GM12872 (cell line): Measurements from ENCODE around the gene LRP2.

Experiments used
- CTCF ChIP-seq: IDR thresholded peaks from 3 replicates; pipeline ENCODE4 v1.5.1; 2011; ENCODE audit warnings: low read depth, mild to moderate bottlenecking, low read length, moderate library complexity; ENCODE audit not compliant: insufficient read depth

The LRP2 gene

GRCh38 chr2:169260846-169261642 lies 101.3 kb downstream of the LRP2 start:
- no peak for TF ChIP-seq CTCF

DNA sequence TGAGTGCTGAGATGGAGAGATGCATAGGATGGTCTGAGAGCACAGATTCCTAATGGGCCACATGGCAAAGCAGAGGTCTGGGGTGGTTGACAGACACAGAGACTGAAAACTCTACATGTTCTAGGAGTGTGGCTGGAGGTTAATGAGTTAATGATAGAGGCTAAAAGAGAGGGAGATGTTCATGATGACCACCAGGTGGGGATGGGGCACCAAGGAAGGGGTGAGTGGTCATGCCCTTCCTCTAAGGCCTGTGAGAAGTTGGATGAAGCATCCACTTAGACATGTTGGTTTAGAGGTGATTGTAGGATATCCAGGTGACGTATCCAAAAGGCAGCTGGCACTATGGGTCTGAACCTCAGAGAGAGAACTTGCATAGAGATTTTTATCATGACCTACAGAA lies 102.1 kb downstream of the LRP2 start:
- peak; percentile 14; the same call in 1 of the 3 replicates for TF ChIP-seq CTCF

- TF ChIP-seq CTCF: no peak
Measured at GRCh38 chr2:169259402-169259801, 102.9 kb downstream of the LRP2 start.

- no peak for TF ChIP-seq CTCF
Measured at GRCh38 chr2:169258045-169258601, 104.2 kb downstream of the LRP2 start.

- no peak for TF ChIP-seq CTCF
Measured at GRCh38 chr2:169254774-169255173, 107.6 kb downstream of the LRP2 start.

DNA sequence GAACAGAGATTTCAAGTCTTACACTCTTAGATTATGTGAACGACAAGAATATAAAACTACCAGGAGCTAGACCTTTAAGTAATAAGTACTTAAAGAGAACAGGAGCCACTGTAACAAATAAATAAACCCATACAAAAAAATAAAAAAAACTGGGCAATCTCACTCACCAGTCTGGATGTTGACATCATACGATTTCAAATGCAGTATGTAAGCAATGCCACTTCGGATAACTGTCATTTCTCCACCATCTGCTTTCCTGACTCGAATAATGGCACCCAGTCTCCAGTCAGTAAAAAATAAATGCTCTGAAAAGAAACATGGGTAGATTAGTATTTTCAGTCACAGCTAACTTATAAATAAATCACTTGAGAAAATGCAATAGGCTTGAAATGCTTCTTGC lies 115.1 kb downstream of the LRP2 start:
- no peak for TF ChIP-seq CTCF

DNA sequence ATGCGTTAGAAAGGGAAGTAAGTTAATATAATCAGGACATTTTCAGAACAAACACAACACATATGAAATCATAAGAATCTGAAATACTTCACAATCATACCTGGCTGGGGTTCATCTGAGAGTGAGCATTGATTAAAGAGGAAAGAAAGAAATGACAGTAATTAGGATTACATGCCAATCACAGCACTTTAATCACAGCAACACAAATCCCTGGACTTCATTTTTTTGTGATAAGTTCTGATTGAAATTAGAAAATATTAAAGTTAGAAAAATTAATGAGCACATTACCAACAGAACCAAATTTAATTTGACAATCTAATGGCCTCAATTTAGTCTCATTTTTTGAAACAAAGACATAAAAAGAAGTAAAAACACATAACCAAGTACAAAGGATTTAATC lies 121.9 kb downstream of the LRP2 start:
- no peak for TF ChIP-seq CTCF
